IPS DF 4.7 (cell line): ENCODE data around the gene MAP3K20.
"Not testable (repeated sequence)": the region's sequence is repeated elsewhere in the genome, so short reads cannot be mapped to it uniquely, and the experiment has no call there.

Source experiments
- DNase-seq: peaks from one replicate; pipeline ENCODE4 v3.0.0-alpha.2; 2013; ENCODE audit warnings: low spot score; ENCODE audit errors: extremely low read depth

Gene MAP3K20

GRCh38 chr2:173119944-173120343, 44.3 kb downstream of the MAP3K20 start:
- no peak for DNase-seq

GRCh38 chr2:173122936-173123335, 47.3 kb downstream of the MAP3K20 start:
- DNase-seq: no peak

DNA sequence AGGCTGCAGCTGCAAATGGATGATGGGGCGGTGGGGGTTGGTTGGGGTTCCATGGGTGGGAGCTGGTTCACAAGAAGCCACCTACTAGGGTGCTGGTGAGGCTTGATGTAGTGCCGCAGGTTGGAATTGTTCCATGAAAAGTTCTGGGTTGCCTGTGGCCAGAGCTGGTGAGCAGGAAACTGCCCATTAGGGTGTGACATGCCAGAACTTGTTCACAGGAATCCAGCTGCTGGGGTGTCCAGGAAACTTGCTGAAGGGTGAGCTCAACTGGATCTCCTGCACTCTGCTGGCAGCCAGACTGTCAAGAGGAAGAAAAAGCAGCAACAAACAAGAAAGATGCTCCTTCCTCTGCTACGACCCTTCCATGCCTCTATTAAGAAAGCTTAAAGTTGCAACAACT, 48.8 kb downstream of the MAP3K20 start:
- no peak for DNase-seq

- DNase-seq: no peak
These were observed 51.2 kb downstream of the MAP3K20 start for GRCh38 chr2:173126819-173127218.

DNA sequence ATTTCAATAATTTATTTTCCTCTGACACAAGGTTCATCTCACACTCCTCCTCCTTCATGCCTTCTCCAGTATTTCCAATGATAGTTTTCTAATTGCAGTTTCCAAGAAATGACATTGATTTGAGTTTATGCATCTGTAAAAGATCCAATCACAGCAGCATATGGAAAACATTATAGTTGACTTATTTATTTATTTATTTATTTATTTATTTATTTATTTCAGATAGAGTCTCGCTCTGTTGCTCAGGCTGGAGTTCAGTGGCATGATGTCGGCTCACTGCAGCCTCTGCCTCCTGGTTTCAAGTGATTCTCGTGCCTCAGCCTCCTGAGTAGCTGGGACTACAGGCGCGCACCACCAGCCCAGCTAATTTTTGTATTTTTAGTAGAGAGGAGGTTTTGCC, 52.5 kb downstream of the MAP3K20 start:
- not testable (repeated sequence) for DNase-seq

- no peak for DNase-seq
These were observed 55.1 kb downstream of the MAP3K20 start for GRCh38 chr2:173130496-173131465.

DNA sequence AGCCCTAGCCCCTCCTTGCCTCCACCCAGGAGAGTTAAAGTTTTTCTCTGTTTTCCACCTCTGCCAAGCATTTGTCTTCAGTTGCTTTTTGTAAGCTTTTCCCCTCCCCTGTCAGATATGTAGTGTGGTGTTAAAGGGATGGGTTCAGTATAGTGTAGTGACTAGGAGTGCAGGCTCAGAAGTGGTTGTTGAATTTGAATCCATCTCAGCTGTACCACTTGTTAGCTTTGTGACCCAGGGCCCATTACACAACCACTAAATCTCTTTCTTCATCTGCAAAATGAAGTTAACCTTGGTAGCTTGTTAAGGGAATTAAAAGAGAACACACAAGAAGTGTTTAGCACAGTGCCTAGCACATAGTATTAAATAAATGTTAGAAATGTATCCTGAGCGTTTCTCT, 56.9 kb downstream of the MAP3K20 start:
- no peak for DNase-seq

GRCh38 chr2:173134703-173135102, 59.1 kb downstream of the MAP3K20 start:
- DNase-seq: peak; percentile 14

- DNase-seq: no peak
These were observed 60.4 kb downstream of the MAP3K20 start for GRCh38 chr2:173136067-173136466.

DNA sequence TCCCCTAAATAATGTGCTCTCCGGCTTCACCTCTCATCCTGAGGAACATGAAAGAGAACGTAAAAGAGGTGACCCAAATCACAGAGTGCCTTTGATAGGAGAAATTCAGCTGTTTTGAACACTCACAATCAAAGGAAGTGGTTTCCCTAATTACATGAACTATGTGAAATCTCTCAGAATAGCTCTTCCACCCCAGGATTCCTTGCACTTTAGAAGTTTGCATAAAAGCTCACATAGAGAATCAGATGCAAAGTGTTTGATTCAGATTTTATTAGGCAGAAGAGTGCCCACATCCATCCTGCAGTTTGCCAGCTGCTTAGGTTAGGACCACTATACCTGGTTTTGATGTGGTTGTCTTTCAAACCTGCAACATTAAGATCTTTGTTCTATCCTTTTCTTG, 61.0 kb downstream of the MAP3K20 start:
- no peak for DNase-seq

DNA sequence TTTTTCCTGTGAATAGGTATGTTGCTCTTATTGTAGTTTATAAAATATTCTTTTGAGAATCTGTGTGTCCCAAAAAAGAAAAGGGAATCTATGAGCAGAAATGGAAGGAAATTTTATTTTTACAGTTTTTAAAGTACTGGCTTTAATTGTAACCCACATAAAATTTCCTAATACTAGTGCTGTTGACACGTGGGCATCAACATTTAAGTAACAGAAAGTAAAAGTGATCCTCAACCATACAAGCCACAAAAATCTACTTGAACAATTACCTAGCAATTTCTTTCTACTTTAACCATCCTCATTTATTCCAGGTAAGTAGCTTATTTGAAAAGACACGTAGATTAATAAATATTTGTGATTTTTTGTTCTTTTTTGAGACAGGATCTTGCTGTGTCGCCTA, 62.0 kb downstream of the MAP3K20 start:
- DNase-seq: no peak

GRCh38 chr2:173138962-173139361, 63.3 kb downstream of the MAP3K20 start:
- DNase-seq: no peak

- no peak for DNase-seq
These were observed 66.0 kb downstream of the MAP3K20 start for GRCh38 chr2:173141666-173142065.

- no peak for DNase-seq
These were observed 69.8 kb downstream of the MAP3K20 start for GRCh38 chr2:173145454-173145853.

- no peak for DNase-seq
These were observed 70.9 kb downstream of the MAP3K20 start for GRCh38 chr2:173146590-173146989.

GRCh38 chr2:173148520-173148919, 72.9 kb downstream of the MAP3K20 start:
- DNase-seq: no peak

DNA sequence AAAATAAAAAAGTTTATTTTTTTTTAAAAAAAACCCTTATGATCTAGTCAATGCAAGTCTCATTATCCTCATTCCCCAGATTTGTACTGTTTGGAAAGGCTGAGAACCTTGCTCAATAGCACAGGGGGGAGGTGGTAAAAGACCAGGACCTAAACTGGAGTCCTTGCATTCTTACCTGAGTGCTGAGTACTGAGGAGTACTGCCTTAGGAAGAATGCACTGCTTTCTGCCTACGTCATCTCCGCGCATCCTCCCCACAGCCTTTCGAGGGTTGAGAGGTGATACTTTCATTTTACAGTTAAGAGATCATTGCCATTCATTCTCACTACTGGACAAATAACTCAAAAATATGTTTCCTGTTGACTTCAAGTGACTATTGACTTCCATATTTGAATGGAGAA, 73.8 kb downstream of the MAP3K20 start:
- DNase-seq: no peak

DNA sequence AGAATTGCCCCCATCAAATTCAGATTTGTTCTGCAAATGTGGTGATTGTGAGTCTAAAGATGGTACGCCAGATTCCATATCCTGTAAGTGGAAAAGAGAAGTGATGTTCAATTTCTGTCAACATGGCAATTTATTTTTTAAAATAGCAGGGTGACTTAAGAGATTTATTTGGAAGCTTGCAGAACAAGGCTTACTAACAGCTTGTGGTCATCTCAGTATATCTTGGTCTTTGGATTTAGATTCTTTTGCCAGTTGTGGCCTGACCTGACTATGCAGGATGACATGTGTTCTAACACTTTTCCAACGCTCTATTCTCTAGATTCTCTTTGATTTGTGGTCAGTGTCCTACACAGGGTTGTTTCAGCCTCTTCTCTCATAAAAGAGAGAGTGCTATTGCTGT, 74.4 kb downstream of the MAP3K20 start:
- no peak for DNase-seq

DNA sequence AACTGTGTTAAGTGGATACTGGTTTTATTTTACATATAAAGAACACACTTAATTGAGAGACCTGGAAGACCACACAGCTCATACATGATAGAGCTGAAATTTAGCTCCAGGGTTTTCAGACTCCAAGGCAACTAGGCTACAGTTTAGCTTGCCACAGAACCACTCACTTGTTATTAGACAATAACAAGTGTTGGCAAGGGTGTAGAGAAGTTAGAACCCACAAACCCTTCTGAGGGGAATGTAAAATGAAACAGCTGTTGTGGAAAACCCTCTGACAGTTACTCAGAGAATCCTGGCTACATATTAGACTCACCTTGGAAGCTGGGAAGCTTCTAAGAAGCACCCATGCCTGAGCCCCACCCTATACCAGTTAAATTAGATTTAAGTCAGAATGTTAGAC, 75.3 kb downstream of the MAP3K20 start:
- DNase-seq: no peak

DNA sequence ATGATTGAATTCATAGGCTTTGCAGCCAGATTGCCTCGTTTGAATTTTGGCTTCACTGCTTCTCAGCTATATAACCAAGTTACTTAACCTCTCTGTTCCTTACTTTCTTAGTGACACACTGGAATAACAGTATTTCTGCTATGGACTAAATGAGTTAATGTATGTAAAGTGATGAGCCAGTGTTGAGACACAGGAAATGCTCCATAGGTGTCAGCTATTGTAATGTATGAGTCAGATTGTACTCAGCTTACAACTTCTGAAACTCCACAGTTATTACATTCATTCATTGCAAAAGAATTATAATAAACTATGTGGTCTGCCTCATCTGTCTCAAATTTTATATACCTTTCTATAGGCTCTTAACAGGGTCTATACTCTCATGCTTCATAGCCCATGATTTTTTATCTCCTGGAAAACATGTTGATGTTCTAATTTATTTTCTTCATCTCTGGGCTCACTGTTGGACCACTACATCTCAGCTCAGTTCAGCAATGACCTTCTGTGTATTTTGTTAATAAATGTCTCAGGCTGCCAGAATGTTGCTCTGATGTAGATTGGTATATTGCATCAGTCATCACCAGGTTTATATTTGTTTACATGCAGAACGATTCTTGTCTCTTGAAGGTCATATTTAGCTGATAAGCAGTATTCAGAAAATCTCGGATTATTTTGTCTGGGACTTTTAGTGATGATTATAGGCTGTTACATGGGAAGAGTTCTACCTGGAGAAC, 76.2 kb downstream of the MAP3K20 start:
- no peak for DNase-seq

GRCh38 chr2:173153301-173153885, 77.7 kb downstream of the MAP3K20 start:
- no peak for DNase-seq

DNA sequence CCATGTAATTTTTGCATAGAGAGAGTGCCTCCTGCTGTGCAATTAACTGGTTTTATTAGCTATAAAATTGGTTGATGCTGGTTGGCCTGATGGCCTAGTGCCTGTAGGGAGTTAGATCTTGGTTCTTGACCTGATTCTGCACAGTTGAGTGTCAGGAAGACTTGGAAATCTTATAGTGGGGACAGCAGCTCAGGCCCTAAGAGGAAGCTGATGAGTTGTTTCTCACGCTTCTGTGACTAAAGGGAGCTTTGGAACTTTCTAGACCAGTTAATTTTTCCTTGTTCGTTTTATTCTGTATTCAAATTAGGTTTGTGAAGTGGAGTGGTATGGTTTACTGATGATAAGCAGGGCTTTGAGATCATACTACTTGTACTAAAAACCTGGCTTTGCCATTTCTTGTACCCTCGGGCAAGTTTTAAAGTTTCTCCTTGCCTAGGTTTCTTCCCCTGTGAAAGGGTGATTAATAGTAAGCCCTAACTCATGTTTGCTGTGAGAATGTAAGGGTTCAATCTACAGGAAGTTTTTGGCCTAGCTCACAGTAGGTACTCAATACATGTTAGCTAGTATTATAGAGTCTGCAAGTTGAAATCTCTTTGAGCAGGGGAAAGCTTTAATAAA, 82.1 kb downstream of the MAP3K20 start:
- DNase-seq: no peak
